Gastroesophageal sphincter (tissue), 3 donors: Measurements from ENCODE around the gene ABO.

Source experiments
- CTCF ChIP-seq, 4 experiments: fragments of 200-600 bp in 2 of 4; fragments of 450-650 bp in 2 of 4; sonication (generic) in 1 of 4; IDR thresholded peaks; one replicate each; pipeline ENCODE4 v1.5.1; 2017 to 2019; ENCODE audit warnings: antibody characterized with exemption in 4 of 4, mild to moderate bottlenecking in 2 of 4, moderate library complexity in 2 of 4
- EP300 ChIP-seq: sonication (generic); formaldehyde crosslinking; IDR thresholded peaks from one replicate; pipeline ENCODE4 v1.6.1; 2017; ENCODE audit warnings: antibody characterized with exemption, mild to moderate bottlenecking
- POLR2A ChIP-seq, 2 donors: fragments of 450-650 bp; IDR thresholded peaks; one replicate each; pipeline ENCODE4 v1.6.1; 2017; ENCODE audit warnings: antibody characterized with exemption in 2 of 2, mild to moderate bottlenecking in 2 of 2, moderate library complexity in 1 of 2
- POLR2AphosphoS5 ChIP-seq: sonication (generic); formaldehyde crosslinking; IDR thresholded peaks from one replicate; pipeline ENCODE4 v1.6.1; 2017; ENCODE audit warnings: antibody characterized with exemption

GRCh38 chr9:133234577-133235322, 40.3 kb downstream of the ABO start:
- TF ChIP-seq POLR2AphosphoS5 (no peak), CTCF (IDR thresholded peaks at IDR 0.05) (no peak), POLR2A (IDR thresholded peaks at IDR 0.05) (no peak), EP300 (no peak)
